ENCODE results near the gene LDLRAD1. TPM values are rescaled to one million over a fixed set of nuclear protein-coding genes. Genes with fewer than 3 reads are reported as not detected.

Gene LDLRAD1
- total RNA-seq (2021), result not detected in 2 replicates
- long read RNA-seq, result 0 reads

- Histone ChIP-seq H2BK120ac (ENCODE audit: low read depth, low read length, poor library complexity, severe bottlenecking) (no peak within 1 kb of the TSS), H3K27ac (ENCODE audit: insufficient read length, low read depth, low read length) (no peak within 1 kb of the TSS), H3K56ac (ENCODE audit: insufficient read length, low read depth, low read length) (no peak within 1 kb of the TSS), H2BK20ac (ENCODE audit: low read depth, low read length, poor library complexity, severe bottlenecking) (no peak within 1 kb of the TSS), H3K79me1 (ENCODE audit: insufficient read depth, low read depth, low read length, poor library complexity, severe bottlenecking) (no peaks in the 10 kb centered on the region), H3K27me3 (ENCODE audit: insufficient read depth, low read length) (no peaks in the 10 kb centered on the region), H2AFZ (ENCODE audit: low read length) (no peak within 1 kb of the TSS), H2BK12ac (ENCODE audit: insufficient read length, low read depth, low read length) (no peak within 1 kb of the TSS), H3K14ac (ENCODE audit: insufficient read depth, low read length) (no peak within 1 kb of the TSS), H3K4ac (ENCODE audit: low read depth, low read length) (no peak within 1 kb of the TSS), H3K9me3 (ENCODE audit: control insufficient read depth, low read depth, low read length) (no peaks in the 10 kb centered on the region), H4K8ac (replicated peaks; ENCODE audit: insufficient read length, low read depth, low read length) (no peak within 1 kb of the TSS), H2BK5ac (ENCODE audit: insufficient read length, low read length) (no peak within 1 kb of the TSS), H3T11ph (ENCODE audit: low read length) (no peak within 1 kb of the TSS), H3K18ac (ENCODE audit: insufficient read length, low read depth, low read length) (no peak within 1 kb of the TSS), H4K91ac (ENCODE audit: insufficient read length, low read depth, low read length) (no peak within 1 kb of the TSS), H3K4me1 (ENCODE audit: insufficient read depth, low read length) (no peaks in the 10 kb centered on the region), H4K20me1 (ENCODE audit: control insufficient read depth, insufficient read depth, insufficient read length) (no peaks in the 10 kb centered on the region), H3K79me2 (ENCODE audit: insufficient read depth, low read length) (no peaks in the 10 kb centered on the region), H2AK5ac (ENCODE audit: insufficient read length, low read length) (no peak within 1 kb of the TSS), H2BK15ac (ENCODE audit: low read depth, low read length) (no peak within 1 kb of the TSS), H3K23me2 (ENCODE audit: insufficient read length, low read depth, low read length, poor library complexity, severe bottlenecking) (no peaks in the 10 kb centered on the region), H3K23ac (ENCODE audit: insufficient read length, low read depth, low read length) (no peak within 1 kb of the TSS), H3K9ac (ENCODE audit: extremely low read depth, insufficient read length, low read length) (no peak within 1 kb of the TSS), H3K4me2 (ENCODE audit: insufficient read depth, insufficient read length, low read length) (no peak within 1 kb of the TSS), H4K5ac (ENCODE audit: insufficient read length, low read depth, low read length) (no peak within 1 kb of the TSS)
- Mint-ChIP-seq H3K4me3 (peak within 1 kb of the TSS in 1 of 2 experiments; percentile 32; a peak in 1 of 5 replicates), H3K4me1 (peaks cover 8 to 10% of the 10 kb centered on the region in 2 experiments), H3K9me3 (no peaks in the 10 kb centered on the region), H3K27ac (peak within 1 kb of the TSS in 2 of 3 experiments; percentile 46 to 47; a peak in 2 of 7 replicates), H3K27me3 (ENCODE audit: low read depth) (no peaks in the 10 kb centered on the region), H3K36me3 (ENCODE audit: insufficient read depth in 1 of 3, low read depth in 3 of 3) (no peaks in the 10 kb centered on the region)
- peak; percentile 51 for DNase-seq
- TF ChIP-seq CTCF (conservative IDR thresholded peaks at IDR 0.05), result no peak
- no CpG with 5 or more reads among the region's 6 CpGs for WGBS (ENCODE audit: extremely low coverage, insufficient read length, low lambda C conversion rate)
These were observed at the start of gene LDLRAD1 for GRCh38 chr1:54017979-54018378. Gene LDLRAD1, minus strand, starts transcription at chr1:54018186. Its CDS starts 74 bp downstream, at chr1:54018112.

All from H9 (cell line).